K562 (cell line): ENCODE results near the gene ZNF521.

Experiments
- CHD2 ChIP-seq: IDR thresholded peaks from 2 replicates; pipeline ENCODE4 v1.6.1; 2011; ENCODE audit warnings: low read depth, low read length
- FOS ChIP-seq: IDR thresholded peaks from 3 replicates; pipeline ENCODE4 v1.6.1; 2011; ENCODE audit not compliant: insufficient read length; ENCODE audit errors: extremely low read depth
- PHF21A ChIP-seq: fragments of 450-650 bp; IDR thresholded peaks from 2 replicates; pipeline ENCODE4 v1.6.1; 2017; ENCODE audit warnings: low read depth, borderline replicate concordance
- REST ChIP-seq, 2 experiments: fragments of 450-650 bp; formaldehyde crosslinking in 1 of 2; IDR thresholded peaks; 2 replicates each; pipeline versions ENCODE4 v1.4.0 to v1.6.1; 2014 to 2020; ENCODE audit warnings: mild to moderate bottlenecking in 2 of 2, borderline replicate concordance in 1 of 2, low read depth in 1 of 2
- RFX5 ChIP-seq: IDR thresholded peaks from 2 replicates; pipeline ENCODE4 v1.6.1; 2011; ENCODE audit warnings: low read depth, mild to moderate bottlenecking, improper control_type of control experiment, low read length
- ZBTB1 ChIP-seq: sonication (generic); formaldehyde crosslinking; IDR thresholded peaks from 2 replicates; pipeline ENCODE4 v1.8.1; 2023; ENCODE audit warnings: missing genetic modification reagents, low read depth, mild to moderate bottlenecking, borderline replicate concordance
- ZNF184 ChIP-seq: sonication (generic); formaldehyde crosslinking; IDR thresholded peaks from 2 replicates; pipeline ENCODE4 v1.5.0; 2020; ENCODE audit warnings: missing genetic modification reagents
- TF ChIP-seq, protein P1 (sequence below), 3 experiments: IDR thresholded peaks in 2 of 3; conservative IDR thresholded peaks in 1 of 3; 2 replicates each; pipeline ENCODE4 v1.5.1; 2011 to 2012; ENCODE audit warnings: low read length in 3 of 3, mild to moderate bottlenecking in 3 of 3, control low read depth in 2 of 3, improper control_type of control experiment in 1 of 3, inconsistent platforms in 1 of 3, low read depth in 1 of 3, mixed read lengths in 1 of 3, moderate library complexity in 1 of 3; ENCODE audit not compliant: insufficient read depth in 2 of 3

DNA sequence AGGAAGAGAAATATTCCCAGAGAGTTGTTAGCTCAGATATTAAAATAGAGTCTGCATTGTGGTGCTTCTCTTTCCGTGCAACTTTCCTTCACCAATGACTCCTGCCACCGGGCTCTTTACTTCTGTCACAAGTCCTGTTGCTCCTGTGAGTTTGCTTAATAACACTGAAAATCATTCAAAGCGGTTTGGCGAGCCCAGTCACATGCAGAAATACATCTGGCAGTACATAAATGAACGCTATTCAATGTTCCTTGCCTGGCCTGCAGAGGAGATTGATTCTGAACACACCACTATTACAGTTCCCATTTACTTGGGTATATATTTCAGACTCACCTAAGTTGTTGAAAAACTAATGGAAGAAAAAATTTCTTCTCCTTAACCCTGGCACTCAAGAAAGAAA is 276.6 kb downstream of the ZNF521 start:
- TF ChIP-seq, protein P1, sequence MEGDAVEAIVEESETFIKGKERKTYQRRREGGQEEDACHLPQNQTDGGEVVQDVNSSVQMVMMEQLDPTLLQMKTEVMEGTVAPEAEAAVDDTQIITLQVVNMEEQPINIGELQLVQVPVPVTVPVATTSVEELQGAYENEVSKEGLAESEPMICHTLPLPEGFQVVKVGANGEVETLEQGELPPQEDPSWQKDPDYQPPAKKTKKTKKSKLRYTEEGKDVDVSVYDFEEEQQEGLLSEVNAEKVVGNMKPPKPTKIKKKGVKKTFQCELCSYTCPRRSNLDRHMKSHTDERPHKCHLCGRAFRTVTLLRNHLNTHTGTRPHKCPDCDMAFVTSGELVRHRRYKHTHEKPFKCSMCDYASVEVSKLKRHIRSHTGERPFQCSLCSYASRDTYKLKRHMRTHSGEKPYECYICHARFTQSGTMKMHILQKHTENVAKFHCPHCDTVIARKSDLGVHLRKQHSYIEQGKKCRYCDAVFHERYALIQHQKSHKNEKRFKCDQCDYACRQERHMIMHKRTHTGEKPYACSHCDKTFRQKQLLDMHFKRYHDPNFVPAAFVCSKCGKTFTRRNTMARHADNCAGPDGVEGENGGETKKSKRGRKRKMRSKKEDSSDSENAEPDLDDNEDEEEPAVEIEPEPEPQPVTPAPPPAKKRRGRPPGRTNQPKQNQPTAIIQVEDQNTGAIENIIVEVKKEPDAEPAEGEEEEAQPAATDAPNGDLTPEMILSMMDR (IDR thresholded peaks at IDR 0.05 in 2 of 3, conservative IDR thresholded peaks at IDR 0.05 in 1 of 3; ENCODE audit: insufficient read depth in 2 of 3, low read depth in 1 of 3, low read length in 3 of 3) = no peak
- no peak for TF ChIP-seq ZNF184
- TF ChIP-seq REST (IDR thresholded peaks at IDR 0.05; ENCODE audit: borderline replicate concordance) = no peak
- no peak for TF ChIP-seq REST (CRISPR knock-in tag; IDR thresholded peaks at IDR 0.05; ENCODE audit: low read depth)
- no peak for TF ChIP-seq CHD2
- TF ChIP-seq PHF21A = no peak
- TF ChIP-seq RFX5 = no peak
- TF ChIP-seq ZBTB1 (CRISPR knock-in tag) = no peak
- TF ChIP-seq FOS = no peak
